Measurements from ENCODE around the gene TTC28.

TTC28 gene

DNA sequence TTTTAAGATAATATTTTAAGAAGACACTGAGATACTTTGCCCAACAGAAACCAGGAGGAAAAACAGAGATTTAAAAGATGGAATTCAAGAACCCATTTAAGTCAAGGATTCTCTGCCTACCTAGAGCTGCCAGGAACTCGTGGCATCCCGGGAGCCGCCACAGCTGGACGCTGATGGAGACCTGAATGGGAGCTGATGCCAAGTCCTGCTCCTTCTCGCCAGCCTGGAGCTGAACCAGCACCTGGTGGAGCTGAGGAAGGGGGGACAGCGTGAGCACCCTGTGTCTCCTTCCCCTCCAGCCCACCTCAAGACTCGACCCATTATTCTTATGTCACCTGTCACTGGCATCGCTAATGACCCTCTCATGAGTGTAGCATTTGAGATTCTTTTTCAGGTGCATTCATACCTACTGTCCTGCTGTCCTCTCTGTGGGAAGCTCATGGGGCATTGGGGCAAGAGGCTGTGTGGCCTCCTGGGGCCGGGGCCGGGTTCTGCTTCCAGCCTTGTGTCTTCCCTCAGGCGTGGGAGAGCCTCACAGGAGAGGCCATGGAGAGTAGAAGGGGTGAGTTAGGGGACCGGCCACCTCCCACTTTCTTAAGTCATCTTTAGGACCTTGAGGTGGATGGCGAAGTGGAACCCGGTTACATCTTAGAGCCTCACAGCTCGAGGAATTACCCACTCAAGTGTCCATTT lies 689.7 kb downstream of the TTC28 start:
- DNase-seq (ENCODE audit: low read depth in 3 of 3): no peak

DNA sequence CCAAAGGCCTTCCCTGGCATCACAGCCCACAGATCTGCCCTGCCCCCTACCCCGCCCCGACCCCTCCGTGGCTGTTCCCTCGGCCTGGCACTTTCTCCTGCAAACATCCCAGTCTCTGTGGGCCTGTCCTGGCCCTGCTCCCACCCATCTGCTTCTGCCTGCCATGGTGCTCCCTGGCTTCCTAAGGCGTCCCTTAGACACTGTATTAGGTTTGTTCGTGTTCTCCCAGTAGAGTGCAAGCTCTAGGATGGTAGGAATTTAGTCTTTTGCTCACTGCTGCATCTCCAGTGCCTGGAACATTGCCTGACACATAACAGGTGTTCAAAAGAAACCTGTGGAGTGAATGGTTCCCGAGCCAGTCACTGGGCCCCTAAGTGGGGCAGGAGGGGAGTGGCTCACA lies 690.9 kb downstream of the TTC28 start:
- DNase-seq (ENCODE audit: low read depth in 3 of 3): no peak

DNA sequence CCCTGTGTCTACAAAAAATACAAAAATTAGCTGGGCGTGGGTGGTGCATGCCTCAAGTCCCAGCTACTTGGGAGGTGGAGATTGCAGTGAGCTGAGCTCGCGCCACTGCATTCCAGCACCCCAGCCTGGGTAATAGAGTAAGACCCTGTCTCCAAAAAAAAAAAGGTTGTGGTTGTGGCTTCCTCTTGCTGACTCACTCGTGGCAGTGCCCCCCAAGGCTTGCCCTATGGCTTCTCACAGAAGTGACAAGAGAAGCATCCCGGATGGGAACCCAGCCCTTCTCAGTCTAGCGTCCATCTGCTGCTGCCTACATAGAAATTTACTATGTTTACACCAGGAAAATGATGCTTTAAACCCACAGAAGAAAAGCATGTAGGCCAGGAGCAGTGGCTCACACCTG lies 692.1 kb downstream of the TTC28 start:
- DNase-seq (ENCODE audit: low read depth in 3 of 3): no peak

DNA sequence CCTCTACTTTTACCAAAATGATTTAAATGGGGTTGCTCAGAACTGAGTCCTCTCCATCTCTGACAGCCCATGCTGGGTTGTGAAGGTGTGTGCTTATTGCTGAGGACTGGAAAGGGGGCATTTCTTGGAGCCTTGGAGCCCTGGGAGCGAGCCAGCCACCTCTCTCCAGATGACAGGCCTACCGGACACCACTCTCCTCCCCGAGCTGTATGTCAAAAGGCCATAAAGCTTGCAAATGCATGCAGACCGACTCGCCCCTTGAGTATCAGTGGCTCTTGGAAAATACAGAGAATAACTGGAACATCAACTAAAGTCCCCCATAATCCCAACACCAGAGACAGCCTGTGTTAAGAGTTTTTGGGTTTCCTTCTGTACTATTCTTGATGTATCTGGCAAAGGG lies 692.7 kb downstream of the TTC28 start:
- no peak for DNase-seq (ENCODE audit: low read depth in 3 of 3)

DNA sequence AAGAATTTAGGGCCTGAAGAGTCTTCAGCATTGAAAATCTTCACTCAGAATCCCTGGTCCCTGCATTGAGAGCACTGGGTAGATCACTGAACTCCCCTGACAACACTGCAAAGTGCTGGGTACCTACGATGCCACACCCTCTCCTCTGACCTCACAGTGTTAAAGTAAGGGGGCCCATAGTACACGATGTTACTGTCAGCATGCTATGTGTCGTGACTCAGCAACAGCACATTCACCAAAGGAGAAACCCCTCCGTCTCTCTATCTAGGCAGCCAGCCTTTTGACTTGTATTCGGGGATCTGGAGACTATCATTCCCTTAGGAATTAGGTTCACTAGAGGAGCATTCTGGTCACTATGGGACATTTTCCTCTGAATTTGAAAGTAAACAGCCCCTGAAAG lies 693.2 kb downstream of the TTC28 start:
- no peak for DNase-seq (ENCODE audit: low read depth in 3 of 3)

DNA sequence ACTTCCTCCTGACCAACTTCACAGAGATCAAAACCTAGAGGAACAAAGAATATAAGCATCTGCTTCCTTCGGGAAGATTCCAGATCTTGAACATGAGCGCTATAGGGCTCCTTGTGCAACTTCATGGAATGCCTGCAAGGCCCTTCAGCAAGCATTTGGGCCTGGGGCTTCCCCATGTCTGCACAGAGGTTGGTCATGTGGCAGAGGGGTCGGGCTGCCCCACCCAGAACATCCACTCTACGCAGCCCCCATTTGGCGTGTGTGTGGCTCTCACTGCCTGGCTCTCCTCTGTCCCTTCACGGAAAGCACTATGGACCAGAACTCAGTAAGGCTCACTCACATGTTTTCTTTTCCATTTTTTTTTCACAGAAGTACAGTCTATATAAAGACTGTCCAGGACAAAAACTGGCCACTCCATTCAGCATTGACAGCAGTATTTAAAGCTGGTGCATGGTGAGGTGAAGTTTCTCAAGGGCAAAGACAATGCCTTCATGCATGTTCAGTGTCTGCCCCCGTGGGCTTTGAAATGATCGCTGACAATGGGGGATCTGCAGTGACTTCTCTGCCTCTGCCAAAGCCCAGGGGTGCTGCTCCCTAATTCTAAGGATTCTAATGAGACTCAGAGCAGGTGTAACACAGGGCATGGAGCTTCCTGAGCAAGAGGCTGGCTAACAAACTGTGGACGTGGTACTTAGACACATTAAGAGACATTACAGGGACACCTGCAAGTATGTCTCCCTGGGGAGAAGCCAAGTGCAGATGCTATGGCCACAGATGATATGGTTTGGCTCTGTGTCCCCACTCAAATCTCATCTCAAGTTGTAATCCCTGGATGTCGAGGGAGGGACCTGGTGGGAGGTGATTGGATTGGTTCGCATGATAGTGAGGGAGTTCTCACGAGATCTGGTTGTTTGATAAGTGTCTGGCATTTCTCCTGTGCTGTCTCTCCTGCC lies 694.0 kb downstream of the TTC28 start:
- no peak for DNase-seq (ENCODE audit: low read depth in 3 of 3)

DNA sequence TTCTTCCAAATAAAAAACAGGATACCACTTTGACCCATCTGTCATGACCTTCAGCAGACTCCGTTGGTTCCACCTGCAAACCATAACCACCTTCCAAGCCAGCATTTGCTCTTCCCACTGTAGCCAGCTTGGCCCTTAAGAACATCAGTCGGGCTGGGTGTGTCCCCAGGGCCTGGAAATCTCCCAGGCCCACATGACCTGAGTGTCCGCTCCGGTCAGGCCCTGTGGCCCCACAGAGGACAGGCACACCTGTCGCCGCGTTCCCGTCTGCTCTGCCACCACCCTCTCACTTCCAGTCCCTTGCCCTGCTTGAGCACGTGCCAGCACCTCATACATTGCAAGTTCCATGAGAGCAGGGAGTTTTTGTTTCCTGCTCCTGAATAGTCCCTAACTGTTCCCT lies 694.9 kb downstream of the TTC28 start:
- DNase-seq (ENCODE audit: low read depth in 3 of 3): no peak

DNA sequence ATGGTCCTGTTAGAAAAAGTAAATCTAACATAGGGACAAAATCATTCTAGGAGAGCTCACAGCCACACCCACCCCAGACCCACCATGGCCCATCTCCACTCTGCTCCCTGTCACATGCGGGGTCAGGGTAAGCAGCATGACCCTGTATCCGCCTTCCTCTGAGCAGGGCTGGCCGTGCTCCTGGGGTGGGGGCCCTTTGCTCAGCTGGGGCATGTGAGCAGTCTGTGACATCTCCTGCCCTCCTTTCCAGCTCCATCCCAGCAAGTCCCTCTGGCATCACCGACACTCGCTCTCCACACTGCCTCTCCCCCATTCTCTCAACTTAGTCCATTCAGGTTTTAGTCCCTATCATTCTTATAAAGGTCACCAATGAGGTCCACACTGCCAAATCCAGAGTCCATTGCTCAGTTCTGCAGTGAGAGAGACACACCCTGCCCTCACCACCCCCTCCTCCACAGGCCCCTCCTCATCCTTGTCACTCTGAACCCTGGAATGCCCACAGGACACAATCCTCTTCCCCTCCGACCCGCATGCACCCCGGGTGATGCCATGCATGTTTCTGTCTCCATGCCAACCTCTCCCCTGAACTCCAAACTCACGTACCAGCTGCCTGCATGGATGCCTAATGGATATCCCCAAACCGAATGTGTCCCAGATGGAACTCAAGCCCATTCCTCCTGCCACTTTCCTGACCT lies 695.5 kb downstream of the TTC28 start:
- DNase-seq (ENCODE audit: low read depth in 3 of 3): no peak

DNA sequence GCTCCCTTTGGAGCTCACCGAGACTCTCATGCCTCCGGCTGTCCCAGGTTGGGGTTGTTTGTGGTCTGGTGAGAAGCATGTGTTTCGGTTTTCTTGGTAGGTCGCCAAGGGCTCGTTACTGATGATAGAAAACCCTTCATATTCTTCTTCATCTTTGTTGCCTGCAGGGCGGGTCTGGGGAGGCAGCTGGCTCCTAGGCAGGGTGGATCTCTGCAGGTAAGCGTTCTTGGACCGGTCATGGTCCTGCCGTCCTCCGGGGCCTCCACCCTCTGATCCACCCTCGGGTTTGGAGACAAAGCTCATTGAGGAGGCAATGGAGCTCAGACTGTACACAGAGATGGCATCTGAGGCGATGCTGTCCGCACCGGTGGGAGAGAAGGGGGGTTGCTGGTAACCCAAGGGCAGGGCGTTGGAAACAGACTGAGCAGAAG lies 696.3 kb downstream of the TTC28 start:
- no peak for DNase-seq (ENCODE audit: low read depth in 3 of 3)

DNA sequence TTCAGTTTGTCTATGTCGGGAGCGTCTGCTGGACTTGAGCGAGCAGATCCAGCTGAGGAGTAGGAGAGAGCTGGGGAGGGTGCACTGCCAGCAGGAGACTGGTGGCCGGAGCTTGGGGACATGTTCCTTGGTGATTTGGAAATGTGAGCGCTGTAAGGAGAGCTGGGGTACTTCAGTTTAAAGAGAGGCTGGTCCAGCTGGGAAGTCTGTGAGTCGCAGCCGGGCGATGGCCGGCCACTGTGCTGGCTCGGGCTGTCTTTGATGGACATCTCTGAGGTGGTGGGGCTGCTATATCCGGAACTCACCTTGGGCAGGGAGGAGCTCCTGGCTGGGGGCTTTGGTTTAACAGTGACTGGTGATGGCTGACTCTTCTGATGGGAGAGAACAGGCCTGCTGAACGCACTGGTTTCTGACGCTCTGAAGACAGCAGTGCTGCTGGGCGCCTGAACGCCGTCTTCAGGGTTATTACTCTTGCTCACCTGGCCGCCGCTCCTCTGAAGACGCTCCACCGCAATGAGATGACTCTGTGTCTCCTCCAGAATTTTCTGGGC lies 696.9 kb downstream of the TTC28 start:
- DNase-seq (ENCODE audit: low read depth in 3 of 3): no peak

DNA sequence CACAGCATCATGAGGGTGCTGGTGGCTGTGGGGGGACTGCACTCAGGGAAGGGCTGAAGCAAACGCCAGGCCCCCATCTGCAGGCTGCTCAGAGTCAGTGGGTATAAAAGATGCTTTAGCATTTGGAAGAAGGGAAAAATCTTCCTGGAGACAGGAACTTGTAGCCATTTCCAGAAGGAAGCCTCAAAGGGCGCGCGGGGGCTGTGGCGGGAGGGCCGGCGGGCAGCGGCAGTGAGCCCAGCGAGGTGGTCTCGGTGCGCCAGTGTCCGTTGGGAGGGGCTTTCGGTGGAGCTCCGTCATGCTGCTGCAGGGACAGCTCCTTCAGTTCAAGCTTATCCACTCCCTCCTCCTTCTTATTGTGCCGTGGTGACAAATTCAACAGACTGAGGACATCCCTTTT lies 697.5 kb downstream of the TTC28 start:
- DNase-seq (ENCODE audit: low read depth in 3 of 3): no peak

DNA sequence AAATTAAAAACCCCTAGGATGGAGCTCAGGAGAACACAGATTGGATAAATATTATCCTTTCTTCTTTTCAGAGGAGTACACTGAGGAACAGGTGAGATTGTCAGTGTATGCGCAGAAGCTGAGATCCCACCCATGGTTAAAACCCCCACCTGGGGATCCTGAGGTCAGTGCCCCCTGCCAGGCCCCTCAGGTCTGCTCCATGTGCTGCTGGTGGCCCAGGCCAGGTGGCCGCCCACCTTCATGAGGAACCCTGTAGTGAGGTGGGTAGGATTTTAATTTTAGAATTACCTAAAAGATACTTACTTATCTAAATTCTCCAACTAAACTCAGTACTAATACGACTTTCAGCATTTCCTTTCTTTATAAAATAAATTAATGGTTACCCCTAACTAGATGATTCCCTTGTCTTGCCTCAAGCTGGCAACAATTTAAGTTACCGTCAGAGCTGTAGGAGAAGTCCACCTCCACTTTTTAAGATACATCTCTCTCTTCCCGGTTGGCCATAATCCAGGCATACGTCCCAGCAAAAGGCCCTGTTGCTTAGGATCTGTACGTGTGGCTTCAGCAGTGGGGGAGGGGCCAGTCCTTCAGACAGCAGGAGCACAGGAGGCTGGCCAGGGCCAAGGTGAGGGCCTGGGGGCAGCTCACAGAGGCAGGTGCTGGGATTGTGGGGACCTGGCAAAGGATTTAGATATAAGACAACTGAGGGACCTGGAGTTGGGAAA lies 699.1 kb downstream of the TTC28 start:
- no peak for DNase-seq (ENCODE audit: low read depth in 3 of 3)

DNA sequence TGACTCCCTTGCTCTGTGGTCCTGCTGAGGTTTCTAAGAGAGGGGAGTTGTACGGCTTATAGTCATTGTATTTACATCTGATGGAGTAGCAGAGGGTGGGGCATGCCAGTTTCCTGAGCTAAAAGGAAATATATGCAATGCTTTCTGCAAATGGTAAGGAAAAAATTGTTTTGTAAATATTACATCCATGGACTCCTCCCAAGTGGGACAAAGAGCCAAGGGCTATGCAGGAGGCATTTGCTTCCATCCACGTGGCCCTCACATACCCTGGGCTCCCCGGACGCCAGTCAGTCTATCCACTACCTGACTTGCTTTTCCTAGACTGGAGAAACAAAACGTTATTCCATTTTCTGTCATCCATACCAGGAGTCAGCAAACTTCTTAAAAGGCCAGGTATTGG lies 700.8 kb downstream of the TTC28 start:
- DNase-seq (ENCODE audit: low read depth in 3 of 3): no peak

DNA sequence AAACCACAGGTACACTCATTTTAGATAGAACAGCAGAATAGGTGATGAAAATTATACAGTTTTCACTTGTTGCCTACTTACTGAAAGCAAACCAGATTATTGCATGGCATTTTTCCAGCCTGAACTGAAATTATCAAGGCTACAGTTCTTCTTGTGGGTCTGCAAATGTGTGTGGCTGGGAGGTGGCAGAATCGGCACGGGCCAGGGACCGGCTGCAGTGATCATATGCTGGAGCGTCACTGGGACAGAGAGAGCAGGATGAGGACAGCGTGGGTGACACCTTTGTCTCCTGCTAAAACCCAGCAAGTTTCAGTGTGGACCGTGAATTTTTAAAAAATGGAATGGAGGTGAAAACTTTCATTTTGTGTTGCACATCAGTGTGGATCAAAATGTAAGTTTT lies 701.3 kb downstream of the TTC28 start:
- no peak for DNase-seq (ENCODE audit: low read depth in 3 of 3)

DNA sequence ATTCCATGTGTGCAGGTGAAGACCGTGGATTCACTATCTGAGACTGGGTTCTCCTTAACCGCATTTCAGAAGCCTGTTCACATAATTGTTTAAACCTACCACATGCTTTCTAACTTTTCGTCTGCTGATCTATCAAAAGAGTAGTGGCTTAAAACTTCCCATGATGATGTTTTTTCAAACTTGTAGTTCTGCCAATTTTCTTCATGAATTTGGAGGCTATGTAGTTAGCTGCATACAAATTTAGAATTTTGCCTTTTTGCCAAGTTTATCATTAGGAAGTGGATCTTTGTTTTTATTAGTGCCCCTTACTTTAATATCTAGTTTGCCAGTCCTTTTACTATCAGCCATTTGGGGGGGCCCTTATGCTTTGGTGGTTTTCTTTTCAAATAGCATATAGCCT lies 703.1 kb downstream of the TTC28 start:
- DNase-seq (ENCODE audit: low read depth in 3 of 3): no peak

DNA sequence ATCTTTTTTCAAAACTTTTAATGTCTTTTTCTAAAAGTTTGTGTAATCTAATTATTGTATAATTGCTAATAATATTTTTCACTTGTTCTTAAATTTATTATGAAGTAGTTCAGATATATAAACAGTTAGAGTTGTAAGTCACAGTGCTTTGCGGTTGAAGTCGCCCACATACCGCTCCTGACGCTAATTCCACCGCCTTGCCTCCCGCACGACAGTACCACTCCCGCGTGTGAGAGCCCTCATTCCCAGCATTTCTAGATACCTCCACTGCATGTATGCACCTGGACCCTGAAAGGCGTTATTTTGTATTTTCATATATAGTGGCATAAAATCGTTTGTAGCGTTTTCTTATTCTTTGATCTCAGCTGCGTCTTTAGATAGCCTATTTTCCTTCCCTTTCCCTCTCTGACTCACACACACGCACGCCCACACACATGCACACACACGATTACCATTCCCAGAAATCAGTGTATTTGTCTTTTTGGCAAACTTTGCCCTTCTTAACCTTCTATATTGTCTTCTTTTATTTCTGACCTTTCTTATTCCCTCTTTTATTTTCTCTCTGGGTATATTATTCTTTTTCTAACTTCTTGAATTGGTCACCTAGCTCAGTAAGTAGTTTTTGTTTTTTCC lies 704.1 kb downstream of the TTC28 start:
- DNase-seq (ENCODE audit: low read depth in 3 of 3): no peak

DNA sequence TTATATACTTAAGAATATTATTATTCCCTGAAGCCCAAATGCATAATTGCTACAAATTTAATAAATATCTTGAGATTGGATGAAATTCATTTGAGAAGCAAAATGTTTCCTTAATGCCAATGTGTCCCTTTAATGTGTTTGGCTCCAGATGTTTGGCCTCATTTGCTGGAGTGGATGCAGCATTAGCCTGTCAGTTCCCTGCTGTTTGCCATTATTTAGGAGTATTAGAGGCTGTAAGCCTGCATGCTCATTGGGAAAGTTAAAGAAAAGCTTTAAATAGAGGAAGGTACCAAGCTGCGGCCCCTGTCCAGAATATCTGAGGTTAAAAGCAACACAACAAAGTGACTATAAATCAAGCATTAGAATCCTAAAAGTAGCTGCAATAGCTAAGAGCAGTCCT lies 705.8 kb downstream of the TTC28 start:
- DNase-seq (ENCODE audit: low read depth in 3 of 3): no peak

DNA sequence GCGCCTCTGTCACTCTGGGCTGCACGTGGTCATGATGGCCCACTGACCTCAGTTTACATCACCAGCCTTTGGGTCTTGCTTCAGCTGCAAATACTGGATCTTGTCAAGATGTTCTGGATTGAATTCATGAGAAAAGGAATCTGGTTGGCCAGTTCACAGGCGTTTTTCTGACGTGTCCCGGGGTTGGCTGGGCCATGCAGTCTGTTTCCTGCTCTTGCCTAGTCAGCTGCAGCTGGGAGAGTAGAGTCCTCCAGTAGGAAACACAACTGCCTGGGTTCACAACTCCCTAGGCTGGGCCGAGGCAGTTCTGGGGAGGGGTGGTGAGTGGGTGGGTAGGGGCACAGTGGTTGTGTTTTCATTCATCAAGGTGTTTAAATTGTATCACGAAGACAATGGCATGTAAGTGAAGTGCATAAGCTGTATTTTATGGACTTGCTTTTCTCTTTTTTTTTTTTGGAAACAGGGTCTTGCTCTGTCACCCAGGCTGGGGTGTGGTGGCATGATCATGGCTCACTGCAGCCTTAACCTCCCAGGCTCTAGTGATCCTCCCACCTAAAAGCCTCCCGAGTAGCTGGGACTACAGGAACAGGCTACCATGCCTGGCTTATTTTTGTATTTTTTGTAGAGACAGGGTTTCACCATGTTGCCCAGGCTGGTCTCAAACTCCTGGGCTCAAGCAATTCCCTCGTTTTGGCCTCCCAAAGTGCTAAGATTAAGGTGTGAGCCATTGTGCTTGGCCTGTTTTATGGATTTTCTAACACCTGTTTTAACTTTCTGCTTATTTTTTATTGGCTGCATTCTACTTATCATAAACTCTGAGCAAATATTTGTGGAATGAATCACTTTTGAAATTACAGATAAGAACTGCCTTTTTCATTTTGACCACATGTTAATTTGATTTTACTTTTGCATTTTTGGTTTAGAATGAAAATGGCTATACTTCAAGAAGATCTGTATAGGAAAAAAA lies 706.6 kb downstream of the TTC28 start:
- no peak for DNase-seq (ENCODE audit: low read depth in 3 of 3)

DNA sequence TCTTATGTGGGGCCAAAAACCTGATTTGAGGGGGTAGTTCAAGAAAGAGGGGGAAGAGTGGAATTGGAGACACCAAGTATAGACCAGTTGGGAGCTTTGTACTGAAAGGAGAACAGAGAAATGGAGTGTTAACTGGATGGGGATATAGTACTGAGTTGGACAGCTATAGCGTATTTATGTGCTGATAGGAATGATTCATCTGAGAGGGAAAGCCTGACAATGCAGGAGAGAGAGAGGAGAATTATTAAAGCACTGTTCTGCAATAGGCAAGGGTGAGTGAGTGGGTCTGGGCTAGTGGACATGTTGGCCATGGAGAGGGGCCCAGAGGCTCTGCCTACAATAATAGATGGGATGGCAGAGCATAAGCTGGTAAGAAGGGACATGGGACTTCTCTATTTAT lies 707.7 kb downstream of the TTC28 start:
- no peak for DNase-seq (ENCODE audit: low read depth in 3 of 3)
